Activated CD4-positive, alpha-beta memory T cell treated with anti-CD3 and anti-CD28 coated beads for 36 hours (primary cell): ENCODE results near the gene WASF1. TPM values are rescaled to one million over a fixed set of nuclear protein-coding genes. Genes with fewer than 3 reads are reported as not detected.
"Not testable (repeated sequence)": the region's sequence is repeated elsewhere in the genome, so short reads cannot be mapped to it uniquely, and the experiment has no call there.

Experiments
- CTCF ChIA-PET: fragments of 350-600 bp; sonication (Branson Sonifier 250); formaldehyde crosslinking; loops from one replicate; lab custom pipeline; 2021; ENCODE audit warnings: antibody characterized with exemption, inconsistent platforms; lab: Charles Lee
- POLR2A ChIA-PET: fragments of 350-600 bp; sonication (Branson Sonifier 250); formaldehyde crosslinking; loops from one replicate; lab custom pipeline; 2021; ENCODE audit warnings: antibody characterized with exemption; lab: Charles Lee
- DNase-seq: peaks from one replicate; pipeline ENCODE4 v3.0.0-alpha.2; 2020
- H3K27ac Mint-ChIP-seq: one replicate; pipeline ENCODE4 v1.8.0; 2021; ENCODE audit warnings: mixed read lengths
- H3K27me3 Mint-ChIP-seq: one replicate; pipeline ENCODE4 v1.8.0; 2021; ENCODE audit warnings: mixed read lengths
- H3K36me3 Mint-ChIP-seq: one replicate; pipeline ENCODE4 v1.8.0; 2021; ENCODE audit warnings: mixed read lengths
- H3K4me1 Mint-ChIP-seq: one replicate; pipeline ENCODE4 v1.8.0; 2021; ENCODE audit warnings: low read depth, mixed read lengths
- H3K4me3 Mint-ChIP-seq: one replicate; pipeline ENCODE4 v1.8.0; 2021; ENCODE audit warnings: mild to moderate bottlenecking, mixed read lengths
- H3K9me3 Mint-ChIP-seq: one replicate; pipeline ENCODE4 v1.8.0; 2021; ENCODE audit warnings: mixed read lengths
- intact Hi-C: fragments of 100-400 bp; cut with micrococcal nuclease; formaldehyde crosslinking; loops from one replicate; pipeline ENCODE4 v1.15.1; 2023
- total RNA-seq, 2 experiments: library from RNA; stranded (reverse); gene quantifications; one replicate each; pipeline ENCODE4 v1.2.3, GENCODE V29; 2021

WASF1 gene
- total RNA-seq, 2 experiments from 2014 or later = 1.9 to 2.6 TPM

GRCh38 chr6:110073474-110073873 is 106.0 kb downstream of the WASF1 start:
- H3K9me3 Mint-ChIP-seq, H3K27ac Mint-ChIP-seq, CTCF ChIA-PET, H3K4me1 Mint-ChIP-seq, H3K36me3 Mint-ChIP-seq, POLR2A ChIA-PET, H3K4me3 Mint-ChIP-seq, DNase-seq, intact Hi-C loops: not testable (repeated sequence)
- peaks cover 14% of the 10 kb centered on the region for H3K27me3 Mint-ChIP-seq

- CTCF ChIA-PET = no interaction called here
- H3K36me3 Mint-ChIP-seq = no peaks in the 10 kb centered on the region
These were observed 110.9 kb downstream of the WASF1 start for GRCh38 chr6:110068592-110068967.

GRCh38 chr6:110067837-110068591 is 111.5 kb downstream of the WASF1 start:
- H3K9me3 Mint-ChIP-seq = no peaks in the 10 kb centered on the region
- CTCF ChIA-PET = interaction anchor here (0.6 kb wide), 1 partner anchor 8 kb away, joined by 4 read pairs; no protein-coding TSS in a partner anchor
- H3K27ac Mint-ChIP-seq = no peak overlapping the region
- no peak for DNase-seq
- H3K27me3 Mint-ChIP-seq = peaks cover 33% of the 10 kb centered on the region
- no peaks in the 10 kb centered on the region for H3K36me3 Mint-ChIP-seq
- POLR2A ChIA-PET = no interaction called here
- H3K4me3 Mint-ChIP-seq = no peak overlapping the region
- intact Hi-C loops = no loop called here
- H3K4me1 Mint-ChIP-seq = no peaks in the 10 kb centered on the region

More at GRCh38 chr6:110068592-110068967, 110.9 kb downstream of the WASF1 start:
- no peaks in the 10 kb centered on the region for H3K4me1 Mint-ChIP-seq
- DNase-seq = no peak
- intact Hi-C loops = no loop called here
- no peak overlapping the region for H3K27ac Mint-ChIP-seq
- no peaks in the 10 kb centered on the region for H3K9me3 Mint-ChIP-seq
- no peak overlapping the region for H3K4me3 Mint-ChIP-seq
- H3K27me3 Mint-ChIP-seq = peaks cover 33% of the 10 kb centered on the region
- POLR2A ChIA-PET = no interaction called here

- no peaks in the 10 kb centered on the region for H3K4me1 Mint-ChIP-seq
- H3K9me3 Mint-ChIP-seq = no peaks in the 10 kb centered on the region
- CTCF ChIA-PET = interaction anchor here (0.9 kb wide), 1 partner anchor 20 kb away, joined by 3 read pairs; no protein-coding TSS in a partner anchor
- intact Hi-C loops = no loop called here
- POLR2A ChIA-PET = no interaction called here
- DNase-seq = no peak
- no peak overlapping the region for H3K4me3 Mint-ChIP-seq
- H3K36me3 Mint-ChIP-seq = no peaks in the 10 kb centered on the region
- H3K27me3 Mint-ChIP-seq = peaks cover 42% of the 10 kb centered on the region
- no peak overlapping the region for H3K27ac Mint-ChIP-seq
These were observed 114.5 kb downstream of the WASF1 start for GRCh38 chr6:110064744-110065524.

- Mint-ChIP-seq H3K9me3 (no peaks in the 10 kb centered on the region), H3K27me3 (peaks cover 40% of the 10 kb centered on the region), H3K27ac (no peak overlapping the region), H3K4me3 (no peak overlapping the region), H3K4me1 (no peaks in the 10 kb centered on the region), H3K36me3 (no peaks in the 10 kb centered on the region)
- ChIA-PET CTCF (no interaction called here), POLR2A (no interaction called here)
- intact Hi-C loops = no loop called here
- DNase-seq = no peak
These were observed 115.7 kb downstream of the WASF1 start for GRCh38 chr6:110063594-110064263.

GRCh38 chr6:110055387-110055735 is 124.1 kb downstream of the WASF1 start:
- ChIA-PET CTCF (interaction anchor here (3.8 kb wide), 1 partner anchor 15 kb away, joined by 33 read pairs; no protein-coding TSS in a partner anchor), POLR2A (no interaction called here)
- Mint-ChIP-seq H3K4me1 (no peaks in the 10 kb centered on the region), H3K27ac (no peak overlapping the region), H3K36me3 (no peaks in the 10 kb centered on the region), H3K27me3 (peaks cover 8% of the 10 kb centered on the region), H3K9me3 (no peaks in the 10 kb centered on the region), H3K4me3 (no peak overlapping the region)
- no peak for DNase-seq
- intact Hi-C loops = no loop called here

- H3K4me1 Mint-ChIP-seq = no peaks in the 10 kb centered on the region
- DNase-seq = no peak
- ChIA-PET POLR2A (no interaction called here), CTCF (interaction anchor here (1.0 to 3.8 kb wide), 3 partner anchors 15 to 335 kb away, joined by 4 to 33 read pairs (median 4); no protein-coding TSS in a partner anchor)
- intact Hi-C loops = no loop called here
- H3K4me3 Mint-ChIP-seq = no peak overlapping the region
- H3K27ac Mint-ChIP-seq = no peak overlapping the region
- H3K9me3 Mint-ChIP-seq = no peaks in the 10 kb centered on the region
- H3K36me3 Mint-ChIP-seq = no peaks in the 10 kb centered on the region
- peaks cover 4% of the 10 kb centered on the region for H3K27me3 Mint-ChIP-seq
These were observed 124.6 kb downstream of the WASF1 start for GRCh38 chr6:110054664-110055386.

- no peaks in the 10 kb centered on the region for H3K9me3 Mint-ChIP-seq
- no peaks in the 10 kb centered on the region for H3K4me1 Mint-ChIP-seq
- no peak for DNase-seq
- intact Hi-C loops = no loop called here
- ChIA-PET CTCF (interaction anchor here (0.6 to 3.8 kb wide), 9 partner anchors 9 to 350 kb away, joined by 3 to 33 read pairs (median 4); no protein-coding TSS in a partner anchor), POLR2A (no interaction called here)
- no peaks in the 10 kb centered on the region for H3K27me3 Mint-ChIP-seq
- H3K4me3 Mint-ChIP-seq = no peak overlapping the region
- no peaks in the 10 kb centered on the region for H3K36me3 Mint-ChIP-seq
- H3K27ac Mint-ChIP-seq = no peak overlapping the region
These were observed 125.9 kb downstream of the WASF1 start for GRCh38 chr6:110053395-110054240.

GRCh38 chr6:110050440-110050813 is 129.0 kb downstream of the WASF1 start:
- intact Hi-C loops = no loop called here
- CTCF ChIA-PET = interaction anchor here (2.2 kb wide), 1 partner anchor 11 kb away, joined by 23 read pairs; no protein-coding TSS in a partner anchor
- POLR2A ChIA-PET = no interaction called here

More at GRCh38 chr6:110050440-110050813, 129.0 kb downstream of the WASF1 start:
- Mint-ChIP-seq H3K27ac (no peak overlapping the region), H3K36me3 (no peaks in the 10 kb centered on the region), H3K9me3 (peaks cover 2% of the 10 kb centered on the region), H3K4me1 (no peaks in the 10 kb centered on the region), H3K4me3 (no peak overlapping the region), H3K27me3 (peaks cover 2% of the 10 kb centered on the region)
- no peak for DNase-seq
